Stimulated activated CD8-positive, alpha-beta memory T cell treated with anti-CD3 and anti-CD28 coated beads, Interleukin-12 subunit alpha, Interleukin-12 subunit beta, amount 100 ng/mL, for 4 hours (primary cell): ENCODE results near the gene USP37.

Source experiments
- DNase-seq: peaks from one replicate; pipeline ENCODE4 v3.0.0-alpha.2; 2020; ENCODE audit warnings: low read depth

USP37 gene

DNA sequence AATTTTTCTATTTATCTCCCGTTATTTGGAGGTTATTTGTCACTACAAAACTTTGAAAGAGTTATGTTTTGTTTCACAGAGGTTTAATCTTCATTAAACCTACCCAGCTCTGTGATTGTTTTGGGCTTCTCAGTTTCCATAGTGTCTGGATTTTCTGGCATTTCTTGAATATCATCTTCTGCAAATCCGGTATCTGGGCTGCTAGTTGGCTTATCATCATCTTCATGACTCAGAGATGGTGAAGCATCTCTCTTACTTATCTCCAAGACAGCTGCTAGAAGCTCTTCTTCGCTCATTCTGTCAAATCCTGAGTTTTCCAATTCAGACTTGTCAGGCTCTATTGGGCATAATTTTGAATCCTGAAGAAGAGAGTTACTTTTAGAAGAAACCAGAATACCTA, 93.6 kb downstream of the USP37 start:
- DNase-seq = no peak

GRCh38 chr2:218472988-218473387, 95.2 kb downstream of the USP37 start:
- no peak for DNase-seq

DNA sequence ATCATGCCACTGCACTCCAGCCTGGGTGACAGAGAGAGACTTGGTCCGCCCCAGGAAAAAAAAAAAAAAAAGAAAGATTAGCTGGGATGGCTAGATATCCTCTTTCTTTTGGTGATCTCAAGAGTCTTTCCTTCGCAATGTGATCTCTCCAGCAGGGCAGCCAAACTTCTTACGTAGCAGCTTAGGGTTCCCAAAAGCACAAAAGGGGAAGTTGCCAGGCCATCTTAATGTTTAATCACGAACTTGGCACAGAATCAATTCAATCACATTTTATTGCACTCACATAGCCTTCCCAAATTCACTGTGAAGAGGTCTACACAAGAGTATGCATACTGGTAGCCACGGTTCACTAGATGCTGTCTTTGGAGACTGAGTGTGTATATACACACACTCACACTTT, 96.2 kb downstream of the USP37 start:
- DNase-seq = no peak

DNA sequence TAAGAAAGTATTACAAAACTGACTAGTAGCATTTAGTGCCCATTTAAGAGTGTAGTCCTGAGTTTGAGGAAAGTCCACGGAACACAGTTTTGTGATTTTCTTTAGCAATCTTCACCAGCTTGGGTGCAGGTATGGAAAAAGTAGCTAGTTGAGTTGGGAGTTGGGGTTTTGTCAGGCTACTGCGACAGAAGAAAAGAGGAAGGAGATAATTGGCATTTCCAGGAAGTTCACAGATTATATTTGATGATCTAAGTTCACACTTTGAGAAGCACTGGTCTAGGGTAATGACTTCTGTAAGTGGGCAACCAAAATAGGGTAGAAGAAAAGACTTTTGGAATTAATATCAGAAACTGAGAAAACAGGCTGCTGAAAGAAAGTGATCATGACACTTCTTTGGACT, 97.1 kb downstream of the USP37 start:
- DNase-seq = no peak

DNA sequence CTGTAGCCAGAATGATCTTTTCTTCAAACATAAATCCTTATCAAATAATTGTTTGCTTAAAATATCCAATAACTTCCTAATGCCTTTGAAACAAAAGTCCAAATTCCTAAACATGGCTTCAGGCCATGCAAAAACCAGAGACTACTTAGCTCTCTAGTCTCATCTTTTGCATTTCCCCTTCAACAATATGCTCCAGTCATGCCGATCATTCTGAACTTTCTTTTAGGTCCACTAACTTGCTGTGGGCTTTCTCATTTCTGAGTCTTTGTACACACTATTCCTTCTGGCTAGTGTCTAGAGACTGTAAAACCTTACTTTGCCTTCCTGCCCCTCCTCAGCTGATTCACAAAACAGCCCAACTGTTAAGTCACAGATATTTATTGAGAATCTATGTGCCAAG, 97.7 kb downstream of the USP37 start:
- DNase-seq = no peak

- no peak for DNase-seq
These were observed 102.0 kb downstream of the USP37 start for GRCh38 chr2:218465987-218466633.

DNA sequence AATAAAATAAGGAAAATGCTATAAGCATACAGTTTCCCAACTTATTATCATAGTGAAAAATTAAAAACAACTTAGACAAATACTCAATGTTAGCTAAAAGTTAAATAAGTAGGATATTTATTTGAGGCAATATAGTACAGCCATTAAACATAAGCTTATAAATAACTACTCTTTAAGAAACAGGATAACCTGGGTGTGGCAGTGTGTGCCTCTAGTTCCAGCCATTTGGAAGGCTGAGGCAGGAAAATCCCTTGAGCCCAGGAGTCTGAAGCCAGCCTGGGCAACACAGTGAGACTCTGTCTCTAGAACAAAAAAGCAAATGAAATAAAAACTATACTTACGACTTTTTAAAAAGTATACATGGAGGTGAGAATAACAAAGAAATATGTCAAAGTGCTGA, 109.6 kb downstream of the USP37 start:
- DNase-seq = no peak

DNA sequence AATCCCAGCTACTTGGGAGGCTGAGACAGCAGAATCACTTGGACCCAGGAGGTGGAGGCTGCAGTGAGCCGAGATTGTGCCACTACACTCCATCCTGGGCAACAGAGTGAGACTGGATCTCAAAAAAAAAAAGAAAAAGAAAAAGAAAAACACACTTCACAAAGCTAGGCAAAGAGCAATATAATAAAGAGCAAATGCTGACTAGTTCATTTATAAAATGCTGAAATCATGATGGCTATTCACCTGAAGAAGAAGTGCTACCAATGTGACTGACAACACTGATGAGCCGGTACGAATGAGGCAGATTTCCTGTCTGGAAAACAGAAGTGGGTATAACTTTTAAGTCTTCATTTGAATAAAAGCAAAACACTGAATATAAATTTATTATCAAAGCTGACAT, 111.3 kb downstream of the USP37 start:
- no peak for DNase-seq

DNA sequence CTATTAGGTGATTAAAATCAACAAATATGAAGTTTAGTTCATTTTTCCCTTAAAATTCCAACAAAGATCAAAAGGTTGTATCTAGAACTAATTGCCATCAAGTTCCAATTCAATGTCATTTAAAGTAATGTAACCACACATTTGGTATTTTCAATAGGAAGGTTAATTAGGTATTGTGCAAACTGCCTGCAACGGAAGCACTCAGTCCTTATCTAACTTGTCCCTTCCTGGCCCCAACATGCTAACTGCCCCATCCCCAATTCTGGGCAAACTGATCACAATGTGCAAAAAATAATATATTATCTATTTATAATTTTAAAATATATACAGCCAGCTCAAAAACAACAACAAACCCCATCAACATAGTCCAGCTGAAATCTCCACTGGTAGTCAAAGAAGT, 116.1 kb downstream of the USP37 start:
- DNase-seq = no peak

DNA sequence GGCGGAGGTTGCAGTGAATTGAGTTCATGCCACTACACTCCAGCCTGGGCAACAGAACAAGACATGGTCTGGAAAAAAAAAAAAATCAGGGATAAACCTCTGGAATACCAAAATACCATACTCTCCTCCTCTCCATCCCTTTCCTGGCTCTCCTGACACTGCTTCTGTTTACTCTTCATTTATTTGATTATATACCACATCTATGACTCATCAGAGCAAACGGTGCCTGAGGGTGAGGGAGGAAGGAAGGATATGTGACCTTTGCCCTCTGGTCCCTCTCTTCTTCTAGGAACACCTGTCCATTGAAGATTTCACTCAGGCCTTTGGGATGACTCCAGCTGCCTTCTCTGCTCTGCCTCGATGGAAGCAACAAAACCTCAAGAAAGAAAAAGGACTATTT, 119.2 kb downstream of the USP37 start:
- DNase-seq = no peak

GRCh38 chr2:218447072-218447471, 121.1 kb downstream of the USP37 start:
- DNase-seq = no peak

DNA sequence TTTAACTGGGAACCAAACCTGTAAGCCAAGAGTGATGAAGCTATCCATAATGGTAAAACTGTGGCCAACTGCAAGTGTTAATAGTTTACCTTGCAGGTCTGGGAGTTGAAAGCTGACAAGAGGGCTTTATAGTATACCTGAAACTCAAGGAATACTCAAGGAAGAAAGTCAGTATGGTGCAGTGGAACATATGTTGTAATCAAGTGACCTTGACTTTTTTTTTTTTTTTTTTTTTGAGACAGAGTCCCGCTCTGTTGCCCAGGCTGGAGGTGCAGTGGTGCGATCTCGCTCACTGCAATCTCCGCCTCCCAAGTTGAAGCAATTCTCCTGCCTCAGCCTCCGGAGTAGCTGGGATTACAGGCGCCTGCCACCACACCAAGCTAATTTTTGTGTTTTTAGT, 121.6 kb downstream of the USP37 start:
- no peak for DNase-seq

GRCh38 chr2:218445602-218446001, 122.5 kb downstream of the USP37 start:
- no peak for DNase-seq

DNA sequence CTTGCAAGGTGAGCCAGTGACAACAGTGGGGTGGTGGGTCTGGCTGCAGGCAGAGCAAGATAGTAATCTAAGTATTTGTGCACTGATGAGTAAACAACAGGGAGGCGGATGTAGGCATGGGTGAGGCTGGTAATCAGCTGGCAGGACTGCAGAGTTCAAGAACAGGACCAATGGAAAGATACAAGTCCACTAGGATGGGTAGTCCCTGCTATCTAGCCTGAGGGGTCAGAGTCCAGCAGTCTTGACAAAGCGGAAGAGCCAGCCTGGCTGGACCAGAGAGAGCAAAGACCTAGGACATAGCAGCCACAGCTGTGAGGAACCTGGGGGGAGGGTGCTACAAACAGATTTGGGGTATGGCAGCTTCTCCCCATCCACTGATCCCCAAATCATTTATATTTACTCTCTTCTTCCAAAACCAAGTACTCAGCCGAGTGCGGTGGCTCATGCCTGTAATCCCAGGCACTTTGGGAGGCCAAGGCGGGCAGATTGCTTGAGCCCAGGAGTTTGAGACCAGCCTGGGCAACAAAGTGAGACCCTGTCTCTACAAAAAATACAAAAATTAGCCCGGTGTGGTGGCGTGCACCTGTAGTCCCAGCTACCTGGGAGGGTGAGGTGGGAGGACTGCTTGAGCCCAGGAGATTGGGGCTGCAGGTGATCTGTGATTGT, 123.3 kb downstream of the USP37 start:
- DNase-seq = no peak

DNA sequence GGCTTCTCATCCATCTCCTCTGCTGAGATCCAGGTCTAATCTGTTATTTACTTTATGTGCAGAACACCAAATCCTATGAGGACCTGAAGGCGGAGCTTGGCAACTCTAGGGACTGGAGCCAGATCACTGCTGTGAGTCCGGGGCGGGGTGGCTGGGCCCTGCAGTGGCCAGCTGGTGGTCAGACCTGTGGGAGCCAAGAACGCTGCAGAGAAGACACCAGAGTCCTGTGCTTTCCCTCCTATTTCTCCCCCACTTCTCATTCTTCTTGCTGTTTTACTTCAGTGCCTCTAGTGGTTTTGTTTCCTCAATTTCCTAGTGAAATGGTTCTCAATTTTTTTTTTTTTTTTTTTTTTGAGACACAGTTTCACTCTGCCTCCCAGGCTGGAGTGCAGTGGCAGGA, 129.6 kb downstream of the USP37 start:
- no peak for DNase-seq

DNA sequence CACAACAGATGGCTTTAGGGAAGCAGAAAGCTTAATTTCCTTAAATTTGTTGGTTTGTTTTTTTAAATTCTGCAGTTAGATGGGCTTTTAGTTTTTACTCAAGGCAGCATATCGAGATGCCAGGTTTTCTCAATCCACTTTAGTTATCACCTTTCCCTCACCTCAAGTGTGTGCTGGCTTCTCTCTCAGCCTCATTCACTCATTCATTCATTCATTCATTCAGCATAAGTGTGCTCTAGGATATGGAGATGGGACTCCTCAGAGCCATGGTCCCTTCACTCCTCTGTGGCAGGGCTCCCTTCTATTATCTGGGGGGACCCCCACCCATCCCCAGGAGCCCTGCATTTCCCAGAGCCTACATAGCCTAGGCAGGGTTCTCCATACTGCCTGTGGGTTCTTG, 130.2 kb downstream of the USP37 start:
- DNase-seq = no peak

DNA sequence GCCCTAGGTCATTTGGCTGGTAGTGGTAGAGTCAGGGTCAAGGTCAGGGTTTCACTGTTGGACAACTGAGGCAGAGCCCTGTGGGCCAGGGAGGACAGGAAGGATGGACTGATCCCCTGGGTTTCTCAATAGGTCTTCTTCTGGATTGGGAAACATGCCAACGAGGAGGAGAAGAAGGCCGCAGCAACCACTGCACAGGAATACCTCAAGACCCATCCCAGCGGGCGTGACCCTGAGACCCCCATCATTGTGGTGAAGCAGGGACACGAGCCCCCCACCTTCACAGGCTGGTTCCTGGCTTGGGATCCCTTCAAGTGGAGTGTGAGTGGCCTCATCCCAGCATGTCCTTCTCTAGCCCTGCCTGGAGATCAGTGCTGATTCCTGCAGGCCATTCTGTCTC, 131.2 kb downstream of the USP37 start:
- no peak for DNase-seq

GRCh38 chr2:218435003-218435982, 132.9 kb downstream of the USP37 start:
- DNase-seq = no peak

- no peak for DNase-seq
These were observed 133.7 kb downstream of the USP37 start for GRCh38 chr2:218434456-218434855.

GRCh38 chr2:218432676-218433365, 135.3 kb downstream of the USP37 start:
- no peak for DNase-seq

- no peak for DNase-seq
These were observed 136.3 kb downstream of the USP37 start for GRCh38 chr2:218431878-218432277.

GRCh38 chr2:218430721-218431120, 137.4 kb downstream of the USP37 start:
- no peak for DNase-seq
